Dedifferentiated amniotic fluid mesenchymal stem cell (primary cell): ENCODE results near the gene PAM16.
"Not testable (repeated sequence)": the region's sequence is repeated elsewhere in the genome, so short reads cannot be mapped to it uniquely, and the experiment has no call there.

Experiments used
- DNase-seq: peaks from one replicate; pipeline ENCODE4 v3.0.0-alpha.2; 2016; ENCODE audit errors: extremely low spot score

Gene PAM16

GRCh38 chr16:4353675-4354074 lies 2.6 kb upstream of the PAM16 start:
- DNase-seq: no peak

GRCh38 chr16:4352843-4353242 lies 1.7 kb upstream of the PAM16 start:
- no peak for DNase-seq

- DNase-seq: no peak
Observed at GRCh38 chr16:4351880-4352279, 759 bp upstream of the PAM16 start.

- DNase-seq: no peak
Observed at GRCh38 chr16:4350365-4350786, 745 bp downstream of the PAM16 start.

- DNase-seq: no peak
Observed at GRCh38 chr16:4349332-4349731, 1.8 kb downstream of the PAM16 start.

- no peak for DNase-seq
Observed at GRCh38 chr16:4347765-4348509, 3.2 kb downstream of the PAM16 start.

- DNase-seq: no peak
Observed at GRCh38 chr16:4347010-4347409, 4.1 kb downstream of the PAM16 start.

GRCh38 chr16:4345836-4346781 lies 5.0 kb downstream of the PAM16 start:
- no peak for DNase-seq

GRCh38 chr16:4344983-4345835 lies 5.9 kb downstream of the PAM16 start:
- DNase-seq: no peak

GRCh38 chr16:4344300-4344982 lies 6.7 kb downstream of the PAM16 start:
- not testable (repeated sequence) for DNase-seq

- DNase-seq: no peak
Observed at GRCh38 chr16:4342866-4343744, 8.0 kb downstream of the PAM16 start.

- DNase-seq: no peak
Observed at GRCh38 chr16:4341250-4341649, 9.9 kb downstream of the PAM16 start.

GRCh38 chr16:4340443-4340842 lies 10.7 kb downstream of the PAM16 start:
- no peak for DNase-seq

GRCh38 chr16:4339909-4340308 lies 11.2 kb downstream of the PAM16 start:
- DNase-seq: no peak

- no peak for DNase-seq
Observed at GRCh38 chr16:4339455-4339854, 11.7 kb downstream of the PAM16 start.

- DNase-seq: no peak
Observed at GRCh38 chr16:4338712-4339299, 12.3 kb downstream of the PAM16 start.

GRCh38 chr16:4338125-4338582 lies 13.0 kb downstream of the PAM16 start:
- no peak for DNase-seq

GRCh38 chr16:4337540-4338088 lies 13.5 kb downstream of the PAM16 start:
- DNase-seq: no peak

GRCh38 chr16:4336701-4337539 lies 14.2 kb downstream of the PAM16 start:
- DNase-seq: no peak
